Endodermal cell (in vitro differentiated cells): ENCODE measurements around the gene FAM13C. TPM values are rescaled to one million over a fixed set of nuclear protein-coding genes. Genes with fewer than 3 reads are reported as not detected.
A peak's percentile ranks its signal among the peaks of the same experiment; 100 is the strongest.

ENCODE experiments used
- DNase-seq: peaks from one replicate; pipeline ENCODE4 v3.0.0-alpha.2; 2017
- H3K27ac ChIP-seq: 2 replicates; pipeline ENCODE4 v1.5.1; 2013; ENCODE audit warnings: mild to moderate bottlenecking, low read depth, low read length, moderate library complexity
- H3K27me3 ChIP-seq: 2 replicates; pipeline ENCODE4 v1.6.1; 2013; ENCODE audit warnings: mild to moderate bottlenecking, low read length, moderate library complexity; ENCODE audit not compliant: insufficient read depth, control insufficient read depth, poor library complexity, severe bottlenecking
- H3K36me3 ChIP-seq: 2 replicates; pipeline ENCODE4 v1.7.0; 2013; ENCODE audit warnings: mild to moderate bottlenecking, low read length, moderate library complexity; ENCODE audit not compliant: control insufficient read depth, insufficient read depth
- H3K4me1 ChIP-seq: one replicate; pipeline ENCODE4 v1.7.0; 2013; ENCODE audit warnings: low read length; ENCODE audit not compliant: control insufficient read depth, insufficient read depth
- H3K4me3 ChIP-seq: 2 replicates; pipeline ENCODE4 v1.5.1; 2013; ENCODE audit warnings: mild to moderate bottlenecking, low read length, moderate library complexity
- H3K9ac ChIP-seq: 2 replicates; pipeline ENCODE4 v1.6.1; 2013; ENCODE audit warnings: mild to moderate bottlenecking, low read length, moderate library complexity; ENCODE audit not compliant: poor library complexity, severe bottlenecking; ENCODE audit errors: extremely low read depth
- H3K9me3 ChIP-seq: 2 replicates; pipeline ENCODE4 v1.6.1; 2013; ENCODE audit warnings: mild to moderate bottlenecking, low read length, moderate library complexity; ENCODE audit not compliant: control insufficient read depth
- H3K27ac Mint-ChIP-seq: 2 replicates; pipeline ENCODE4 v1.8.0; 2020; ENCODE audit warnings: mixed read lengths
- H3K27me3 Mint-ChIP-seq: 2 replicates; pipeline ENCODE4 v1.8.0; 2021; ENCODE audit warnings: mild to moderate bottlenecking, mixed read lengths; ENCODE audit not compliant: insufficient read depth
- H3K36me3 Mint-ChIP-seq: 2 replicates; pipeline ENCODE4 v1.8.0; 2020; ENCODE audit warnings: low read depth, mixed read lengths
- H3K4me1 Mint-ChIP-seq: 2 replicates; pipeline ENCODE4 v1.8.0; 2020; ENCODE audit warnings: mixed read lengths
- H3K4me3 Mint-ChIP-seq: 2 replicates; pipeline ENCODE4 v1.8.0; 2020; ENCODE audit warnings: mild to moderate bottlenecking, moderate library complexity, mixed read lengths
- H3K9me3 Mint-ChIP-seq: 2 replicates; pipeline ENCODE4 v1.8.0; 2020; ENCODE audit warnings: mild to moderate bottlenecking, mixed read lengths
- CTCF ChIP-seq: fragments of 200-600 bp; sonication (generic); conservative IDR thresholded peaks from 2 replicates; pipeline ENCODE4 v1.5.0; 2021; ENCODE audit warnings: antibody characterized with exemption, mild to moderate bottlenecking
- WGBS, 2 experiments: methylation state at CpG; one replicate each; pipeline versions ENCODE4 v1.1.5 to v1.1.7; 2013; ENCODE audit warnings: missing lambda C conversion rate in 2 of 2, mixed read lengths in 1 of 2; ENCODE audit not compliant: insufficient coverage in 1 of 2, insufficient read length in 1 of 2; 5-methylcytosine and 5-hydroxymethylcytosine counted together
- total RNA-seq, 2 donors: library from RNA; stranded (reverse); fragmentation: NEBNext Ultra II Directional in 1 of 2; extraction: Animal tissue kit (Norgen Biotek cat#: 25700) in 1 of 2; gene quantifications; 2 replicates in 1 of 2; 3 replicates in 1 of 2; pipeline ENCODE4 v1.2.1, GENCODE V29; 2021

The FAM13C gene
- total RNA-seq, 2 donors from 2014 or later: 2.5 to 3.7 TPM

- peak overlapping the region; percentile 83 for H3K4me3 ChIP-seq
- H3K4me1 ChIP-seq: peaks cover 3% of the 10 kb centered on the region
- 0 to 1% methylated on average over 1 to 11 of the region's 11 CpGs for WGBS, 2 experiments
- peak overlapping the region; percentile 7 for H3K27ac ChIP-seq
- no peaks in the 10 kb centered on the region for H3K9me3 ChIP-seq
- Mint-ChIP-seq H3K4me3 (peak overlapping the region; percentile 67), H3K27ac (peak overlapping the region; percentile 52), H3K4me1 (peaks cover 14% of the 10 kb centered on the region), H3K9me3 (no peaks in the 10 kb centered on the region), H3K36me3 (no peaks in the 10 kb centered on the region), H3K27me3 (peaks cover 24% of the 10 kb centered on the region)
- peak; percentile 81 for DNase-seq
- H3K27me3 ChIP-seq: peaks cover 7% of the 10 kb centered on the region
- H3K9ac ChIP-seq: peak overlapping the region; percentile 74
- TF ChIP-seq CTCF: no peak
- no peaks in the 10 kb centered on the region for H3K36me3 ChIP-seq
Measured at GRCh38 chr10:59362959-59363381, 621 bp upstream of the FAM13C start.

GRCh38 chr10:59361663-59362143 lies 646 bp downstream of the FAM13C start:
- H3K27me3 Mint-ChIP-seq: peaks cover 24% of the 10 kb centered on the region
- H3K36me3 ChIP-seq: no peaks in the 10 kb centered on the region
- WGBS, 2 experiments: 61% methylated on average over 2 of the region's 2 CpGs; no CpG with 5 or more reads in 1 of the 2 experiments
- DNase-seq: no peak
- H3K27ac ChIP-seq: peak overlapping the region; percentile 3
- H3K4me3 Mint-ChIP-seq: peak overlapping the region; percentile 67
- TF ChIP-seq CTCF: no peak
- H3K9me3 Mint-ChIP-seq: no peaks in the 10 kb centered on the region
- H3K27me3 ChIP-seq: peaks cover 7% of the 10 kb centered on the region
- H3K9ac ChIP-seq: peak overlapping the region; percentile 74
- H3K27ac Mint-ChIP-seq: peak overlapping the region; percentile 94
- peaks cover 3% of the 10 kb centered on the region for H3K4me1 ChIP-seq
- H3K4me3 ChIP-seq: peak overlapping the region; percentile 83
- no peaks in the 10 kb centered on the region for H3K36me3 Mint-ChIP-seq
- H3K4me1 Mint-ChIP-seq: peaks cover 14% of the 10 kb centered on the region
- H3K9me3 ChIP-seq: no peaks in the 10 kb centered on the region

- H3K27ac Mint-ChIP-seq: no peak overlapping the region
- peaks cover 14% of the 10 kb centered on the region for H3K4me1 Mint-ChIP-seq
Measured at GRCh38 chr10:59360605-59361405, 1.5 kb downstream of the FAM13C start.

More at GRCh38 chr10:59360605-59361405, 1.5 kb downstream of the FAM13C start:
- peak overlapping the region; percentile 83 for H3K4me3 ChIP-seq
- peaks cover 8% of the 10 kb centered on the region for H3K36me3 ChIP-seq
- 91 to 96% methylated on average over 3 to 6 of the region's 6 CpGs for WGBS, 2 experiments
- Mint-ChIP-seq H3K4me3 (peak overlapping the region; percentile 67), H3K27me3 (peaks cover 27% of the 10 kb centered on the region), H3K36me3 (no peaks in the 10 kb centered on the region), H3K9me3 (no peaks in the 10 kb centered on the region)
- no peak overlapping the region for H3K27ac ChIP-seq
- peaks cover 7% of the 10 kb centered on the region for H3K27me3 ChIP-seq
- TF ChIP-seq CTCF: no peak
- DNase-seq: no peak
- peak overlapping the region; percentile 46 for H3K9ac ChIP-seq
- peaks cover 3% of the 10 kb centered on the region for H3K4me1 ChIP-seq
- no peaks in the 10 kb centered on the region for H3K9me3 ChIP-seq
